ENCODE data around the gene AGBL4.

- no peak for TF ChIP-seq CTCF (IDR thresholded peaks at IDR 0.05 in 2 of 3, conservative IDR thresholded peaks at IDR 0.05 in 1 of 3; ENCODE audit: borderline replicate concordance in 1 of 3, insufficient read depth in 1 of 3, low read depth in 2 of 3, low read length in 2 of 3)
- no peak for TF ChIP-seq CEBPB (IDR thresholded peaks at IDR 0.05; ENCODE audit: low read depth)
- no peak for TF ChIP-seq POLR2A (IDR thresholded peaks at IDR 0.05; ENCODE audit: borderline replicate concordance, extremely low read depth, insufficient read depth, insufficient read length)
Measured at GRCh38 chr1:49297783-49298182, 726.0 kb downstream of the AGBL4 start.

All from HCT116 (cell line).